ENCODE data around the gene OGFR.

Gene OGFR

GRCh38 chr20:62816031-62816883 is 11.6 kb downstream of the OGFR start:
- ChIA-PET CTCF (interaction anchor here (0.7 kb wide), 1 partner anchor 22 kb away, joined by 3 read pairs; no protein-coding TSS in a partner anchor), POLR2A (interaction anchor here (1.2 to 2.6 kb wide), 2 partner anchors 21 to 22 kb away, joined by 3 to 8 read pairs; partner anchors contain the start of gene MRGBP)
- TF ChIP-seq ELF4 (IDR thresholded peaks at IDR 0.05) (no peak), SUZ12 (IDR thresholded peaks at IDR 0.05) (no peak), FOXK2 (IDR thresholded peaks at IDR 0.05) (no peak), FOXA1 (IDR thresholded peaks at IDR 0.05) (no peak), SP1 (IDR thresholded peaks at IDR 0.05) (no peak), ARNT (IDR thresholded peaks at IDR 0.05) (no peak)
- DNase-seq (ENCODE audit: extremely low spot score) = no peak

- no peak for TF ChIP-seq FOXA1 (IDR thresholded peaks at IDR 0.05)
- no peak for TF ChIP-seq L3MBTL2 (conservative IDR thresholded peaks at IDR 0.05)
- TF ChIP-seq LEF1 (IDR thresholded peaks at IDR 0.05; ENCODE audit: borderline replicate concordance) = no peak
- TF ChIP-seq FOXK2 (IDR thresholded peaks at IDR 0.05) = no peak
- TF ChIP-seq ARNT (IDR thresholded peaks at IDR 0.05) = no peak
- no peak for TF ChIP-seq PKNOX1 (IDR thresholded peaks at IDR 0.05)
- no peak for TF ChIP-seq ZNF384 (IDR thresholded peaks at IDR 0.05)
- no peak for TF ChIP-seq FOXM1 (IDR thresholded peaks at IDR 0.05; ENCODE audit: borderline replicate concordance)
- no peak for TF ChIP-seq TARDBP (IDR thresholded peaks at IDR 0.05)
- TF ChIP-seq BHLHE40 (IDR thresholded peaks at IDR 0.05; ENCODE audit: borderline replicate concordance) = no peak
- TF ChIP-seq HDGF (IDR thresholded peaks at IDR 0.05; ENCODE audit: borderline replicate concordance) = no peak
- TF ChIP-seq NFRKB (IDR thresholded peaks at IDR 0.05) = no peak
- no peak for TF ChIP-seq SP1 (IDR thresholded peaks at IDR 0.05)
- POLR2A ChIA-PET = interaction anchor here (2.6 kb wide), 1 partner anchor 22 kb away, joined by 8 read pairs; the partner anchor contains the start of gene MRGBP
- no peak for DNase-seq (ENCODE audit: extremely low spot score)
- CTCF ChIA-PET = no interaction called here
Measured at GRCh38 chr20:62816884-62817873, 12.5 kb downstream of the OGFR start, which contains the start of gene COL9A3. Gene COL9A3, plus strand, starts transcription at chr20:62817050. Its CDS starts 15 bp downstream, at chr20:62817065.

- CTCF ChIA-PET = no interaction called here
- no peak for DNase-seq (ENCODE audit: extremely low spot score)
- TF ChIP-seq TARDBP (IDR thresholded peaks at IDR 0.05) (no peak), PKNOX1 (IDR thresholded peaks at IDR 0.05) (no peak), SP1 (IDR thresholded peaks at IDR 0.05) (no peak), ZNF384 (IDR thresholded peaks at IDR 0.05) (no peak), L3MBTL2 (conservative IDR thresholded peaks at IDR 0.05) (no peak), ARNT (IDR thresholded peaks at IDR 0.05) (no peak), CTBP1 (IDR thresholded peaks at IDR 0.05; ENCODE audit: borderline replicate concordance) (no peak), HDGF (IDR thresholded peaks at IDR 0.05; ENCODE audit: borderline replicate concordance) (no peak), ELF4 (IDR thresholded peaks at IDR 0.05) (no peak), FOXM1 (IDR thresholded peaks at IDR 0.05; ENCODE audit: borderline replicate concordance) (no peak), FOXA1 (IDR thresholded peaks at IDR 0.05) (no peak), NFRKB (IDR thresholded peaks at IDR 0.05) (no peak), SUZ12 (IDR thresholded peaks at IDR 0.05) (no peak), LEF1 (IDR thresholded peaks at IDR 0.05; ENCODE audit: borderline replicate concordance) (no peak), BHLHE40 (IDR thresholded peaks at IDR 0.05; ENCODE audit: borderline replicate concordance) (no peak), FOXK2 (IDR thresholded peaks at IDR 0.05) (no peak)
- POLR2A ChIA-PET = no interaction called here
Measured at GRCh38 chr20:62817975-62818591, 13.4 kb downstream of the OGFR start.

GRCh38 chr20:62818592-62819493 is 14.2 kb downstream of the OGFR start:
- CTCF ChIA-PET = no interaction called here
- POLR2A ChIA-PET = no interaction called here
- DNase-seq (ENCODE audit: extremely low spot score) = no peak
- TF ChIP-seq SP1 (IDR thresholded peaks at IDR 0.05) (no peak), PKNOX1 (IDR thresholded peaks at IDR 0.05) (no peak), ZNF384 (IDR thresholded peaks at IDR 0.05) (no peak), ELF4 (IDR thresholded peaks at IDR 0.05) (no peak), SUZ12 (IDR thresholded peaks at IDR 0.05) (no peak), BHLHE40 (IDR thresholded peaks at IDR 0.05; ENCODE audit: borderline replicate concordance) (no peak), NFRKB (IDR thresholded peaks at IDR 0.05) (no peak), FOXM1 (IDR thresholded peaks at IDR 0.05; ENCODE audit: borderline replicate concordance) (no peak), L3MBTL2 (conservative IDR thresholded peaks at IDR 0.05) (no peak), FOXK2 (IDR thresholded peaks at IDR 0.05) (no peak), ARNT (IDR thresholded peaks at IDR 0.05) (no peak), FOXA1 (IDR thresholded peaks at IDR 0.05) (no peak), TARDBP (IDR thresholded peaks at IDR 0.05) (no peak), HDGF (IDR thresholded peaks at IDR 0.05; ENCODE audit: borderline replicate concordance) (no peak), LEF1 (IDR thresholded peaks at IDR 0.05; ENCODE audit: borderline replicate concordance) (no peak), CTBP1 (IDR thresholded peaks at IDR 0.05; ENCODE audit: borderline replicate concordance) (no peak)

Data from HEK293T (cell line).